T-helper 2 cell (primary cell): ENCODE data around the gene ATMIN.

Source experiments
- DNase-seq, 5 experiments: peaks; one replicate each; pipeline versions ENCODE4 v3.0.0 to v3.0.0-alpha.2; 2012 to 2022

Gene ATMIN

DNA sequence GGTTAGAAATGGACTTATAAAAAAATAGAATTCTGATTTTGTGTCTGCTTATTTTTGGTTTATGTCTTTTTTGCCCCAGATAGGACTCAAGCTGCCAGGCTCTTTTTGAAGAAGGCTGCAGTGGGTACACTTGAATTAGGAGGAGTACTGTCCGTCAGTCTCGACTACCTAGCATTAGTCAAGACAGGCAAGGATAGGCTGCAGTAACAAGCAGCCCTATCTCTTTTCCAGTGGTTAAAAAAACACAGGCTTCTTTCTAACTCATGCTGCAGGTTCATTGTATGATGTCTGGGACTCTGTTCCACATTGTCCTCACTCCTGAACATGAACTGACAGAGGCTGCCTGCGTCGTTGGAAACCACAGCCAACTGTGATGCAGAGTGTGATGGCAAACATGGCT is 33.4 kb downstream of the ATMIN start:
- no peak for DNase-seq

DNA sequence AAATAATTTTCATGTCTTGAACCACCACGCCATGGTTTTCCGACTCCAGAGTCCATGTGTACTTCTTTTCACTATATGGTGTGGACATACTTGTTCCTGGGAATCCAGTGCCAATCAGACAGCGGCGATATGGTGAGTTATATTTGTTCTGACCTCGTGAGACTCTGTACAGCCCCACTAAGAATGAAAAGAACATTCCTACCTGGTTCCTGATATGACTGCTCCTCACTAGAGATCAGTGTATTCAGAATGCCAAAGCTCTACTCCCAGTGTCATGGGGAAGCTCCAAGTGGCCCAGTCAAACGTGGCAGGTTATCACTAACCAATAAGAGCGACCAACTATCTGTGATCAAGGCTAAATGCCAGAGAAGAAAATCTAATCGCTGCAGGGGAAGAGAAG is 35.3 kb downstream of the ATMIN start:
- DNase-seq, result no peak

DNA sequence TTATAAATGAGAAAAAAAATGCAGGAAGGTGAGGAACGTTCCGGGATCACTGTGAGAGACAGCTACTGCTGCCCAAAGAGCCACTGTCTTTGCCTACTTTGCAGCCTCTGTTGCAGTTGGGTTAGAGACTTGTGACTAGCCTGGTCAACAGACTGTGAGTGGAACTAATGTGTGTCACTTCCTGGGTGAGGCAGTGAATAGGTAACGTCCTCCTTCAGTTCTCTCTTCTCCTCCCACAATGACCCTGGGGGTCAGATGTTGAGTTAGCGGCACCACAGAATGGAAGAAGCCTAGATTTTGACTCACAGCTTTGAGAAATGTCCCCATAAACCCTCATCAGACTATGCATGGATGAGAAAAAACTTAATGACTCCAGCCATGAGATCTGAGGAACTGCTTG is 36.2 kb downstream of the ATMIN start:
- no peak for DNase-seq

DNA sequence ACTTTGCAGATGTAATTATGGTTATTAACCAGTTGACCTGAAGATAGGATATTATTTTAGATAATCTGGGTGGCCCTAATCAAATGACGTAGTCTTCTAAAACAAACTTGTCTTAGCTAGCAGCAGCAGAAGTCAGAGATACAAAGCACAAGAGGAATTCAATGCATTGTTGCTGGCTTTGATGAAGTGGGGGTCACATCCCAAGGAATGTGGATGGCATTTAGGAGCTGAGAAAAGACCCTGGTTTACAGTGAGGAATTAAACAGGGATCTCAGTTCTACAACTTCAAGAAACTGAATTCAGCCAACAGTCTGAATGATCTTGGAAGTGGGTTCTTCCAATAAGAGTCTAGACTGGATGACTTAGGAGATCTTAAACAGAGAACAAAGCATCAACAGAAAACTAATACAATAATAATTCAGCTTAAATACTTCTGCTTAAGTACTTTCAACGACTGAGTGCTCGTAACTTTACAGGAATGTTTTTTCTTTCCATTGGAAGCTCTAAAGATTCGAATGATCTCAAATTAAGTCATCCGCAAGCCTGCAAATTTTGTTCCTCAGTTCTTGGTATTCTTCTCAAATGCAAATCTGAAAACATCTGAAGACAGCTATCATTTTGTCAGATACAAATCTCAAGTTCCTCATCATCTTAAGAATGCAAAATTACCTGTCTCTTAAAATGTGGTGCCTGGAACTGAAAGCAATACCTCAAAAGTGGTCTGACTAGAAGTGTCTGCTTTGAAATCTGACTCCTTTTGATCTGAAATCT is 38.1 kb downstream of the ATMIN start:
- peak in 1 of 5 experiments; percentile 41 for DNase-seq

DNA sequence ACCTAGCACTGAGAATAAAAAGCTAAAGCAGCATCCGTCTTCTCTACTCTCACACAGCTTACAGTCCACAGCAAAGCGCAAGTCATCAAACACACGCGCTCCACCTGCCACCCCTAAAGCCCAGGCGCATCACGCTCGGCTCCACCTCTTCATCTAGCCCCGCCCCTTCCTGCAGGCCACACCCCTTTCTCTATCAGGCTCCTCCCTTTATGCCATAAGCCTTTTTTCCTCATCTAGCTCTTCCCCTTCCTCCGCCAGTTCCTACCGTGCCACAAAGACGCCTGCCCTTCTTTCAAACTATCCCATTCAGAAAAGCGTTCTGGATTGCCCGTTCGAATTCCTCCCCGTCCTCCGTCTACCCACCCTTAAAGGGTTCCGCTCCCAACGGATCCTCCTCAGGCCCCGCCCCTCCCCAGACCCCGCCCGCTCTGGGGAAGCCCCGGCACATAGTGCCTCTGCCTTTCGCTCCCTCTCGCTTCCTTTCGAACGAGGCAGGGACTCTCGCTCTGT is 41.0 kb downstream of the ATMIN start:
- peak; percentile 88 to 93 (median 89) for DNase-seq

DNA sequence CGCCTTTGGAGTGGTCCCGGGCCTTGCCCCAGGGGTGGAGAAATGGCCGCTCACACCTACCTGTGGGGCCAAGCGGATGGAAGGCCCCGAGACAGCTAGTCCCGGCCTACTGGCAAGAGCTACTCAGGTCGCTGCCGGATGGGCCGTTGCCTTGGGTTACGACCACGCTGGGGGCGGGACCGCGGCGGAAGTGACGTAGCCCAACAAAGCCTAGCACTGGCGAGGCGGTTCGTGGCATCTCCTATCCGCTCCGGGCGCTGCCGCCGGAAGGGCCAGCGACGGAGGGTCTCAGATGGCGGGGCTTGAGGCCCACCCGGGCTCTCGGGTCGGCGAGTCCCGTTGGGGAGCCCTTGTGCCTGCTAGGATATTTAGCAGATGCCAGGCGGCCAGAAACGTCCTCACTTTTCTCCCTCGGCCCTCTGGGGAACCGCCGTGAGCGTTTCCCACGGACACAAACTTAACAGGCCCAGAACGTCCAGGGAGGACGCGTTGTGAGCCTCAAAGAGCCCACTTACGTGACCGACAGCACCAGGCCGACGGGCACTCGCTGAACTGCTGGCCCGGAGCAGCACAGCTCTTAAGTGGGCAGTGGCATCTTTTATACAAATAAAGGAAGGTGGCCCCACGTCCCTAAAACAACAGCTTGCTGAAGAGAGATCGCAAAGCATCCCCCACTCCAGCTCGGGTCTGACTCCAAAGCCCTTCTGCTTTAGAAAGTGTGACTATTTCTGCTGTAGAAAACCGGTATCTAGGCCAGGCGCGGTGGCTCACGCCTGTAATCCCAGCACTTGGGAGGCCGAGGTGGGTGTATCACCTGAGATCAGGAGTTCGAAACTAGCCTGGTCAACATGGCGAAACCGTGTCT is 41.7 kb downstream of the ATMIN start, which contains the start of gene C16orf46:
TSS of gene C16orf46 (minus strand) at position 163 of the 865 bp plus-strand sequence. CDS start 13,283 bp downstream, outside the sequence.
- DNase-seq, result peak; percentile 89 to 97 (median 94)

DNA sequence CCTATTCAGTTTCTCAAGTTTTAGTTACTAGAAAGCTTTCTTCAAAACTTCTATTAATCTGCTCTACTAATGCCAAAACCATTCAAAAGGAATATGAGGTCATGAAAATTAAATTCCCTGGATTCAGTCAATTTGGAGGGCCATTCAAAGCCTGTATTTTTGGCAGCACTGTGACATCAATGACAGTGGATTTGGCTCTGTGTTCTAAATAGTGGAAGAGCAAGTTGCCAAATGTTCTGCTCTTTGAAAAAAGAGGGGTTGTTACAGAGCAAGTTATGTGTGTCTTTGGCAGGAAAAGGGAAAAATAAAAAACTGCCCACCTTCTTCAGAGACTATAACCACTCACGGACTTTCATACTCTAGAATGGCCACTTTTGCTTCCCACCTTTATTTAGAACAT is 44.6 kb downstream of the ATMIN start:
- no peak for DNase-seq

DNA sequence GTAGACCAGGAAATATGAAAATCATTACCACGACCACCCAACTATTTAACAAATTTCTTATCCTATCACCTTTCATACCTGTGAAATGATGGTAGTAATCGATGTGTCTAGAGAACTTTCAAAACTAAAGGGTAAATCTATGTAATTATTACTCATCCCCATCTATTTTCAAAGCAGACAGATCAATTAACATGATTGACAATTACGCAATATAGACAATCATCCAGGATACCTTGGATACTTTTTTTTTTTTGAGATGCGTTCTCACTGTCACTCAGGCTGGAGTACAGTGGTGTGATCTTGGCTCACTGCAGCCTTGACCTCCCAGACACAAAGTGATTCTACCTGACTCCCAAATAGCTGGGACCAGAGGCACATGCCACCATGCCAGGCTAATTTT is 45.4 kb downstream of the ATMIN start:
- DNase-seq, result no peak

DNA sequence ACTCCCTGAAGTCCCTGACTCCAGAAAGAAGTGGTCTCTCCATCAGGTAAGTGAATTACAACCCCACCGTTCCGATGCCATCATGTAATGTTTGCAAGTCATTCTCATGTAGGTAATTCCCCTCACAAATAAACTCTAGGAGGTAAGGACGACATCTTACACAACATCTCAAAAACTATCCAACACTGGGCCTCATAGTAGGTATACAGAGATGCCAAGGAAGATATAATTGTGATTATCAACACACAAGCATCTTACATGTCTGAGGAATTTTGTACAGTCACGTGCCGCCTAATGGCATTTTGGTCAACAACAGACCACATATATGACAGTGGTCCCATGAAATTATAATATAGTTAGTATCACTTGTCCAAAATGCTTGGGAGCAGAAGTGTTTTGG is 53.2 kb downstream of the ATMIN start:
- DNase-seq, result no peak

DNA sequence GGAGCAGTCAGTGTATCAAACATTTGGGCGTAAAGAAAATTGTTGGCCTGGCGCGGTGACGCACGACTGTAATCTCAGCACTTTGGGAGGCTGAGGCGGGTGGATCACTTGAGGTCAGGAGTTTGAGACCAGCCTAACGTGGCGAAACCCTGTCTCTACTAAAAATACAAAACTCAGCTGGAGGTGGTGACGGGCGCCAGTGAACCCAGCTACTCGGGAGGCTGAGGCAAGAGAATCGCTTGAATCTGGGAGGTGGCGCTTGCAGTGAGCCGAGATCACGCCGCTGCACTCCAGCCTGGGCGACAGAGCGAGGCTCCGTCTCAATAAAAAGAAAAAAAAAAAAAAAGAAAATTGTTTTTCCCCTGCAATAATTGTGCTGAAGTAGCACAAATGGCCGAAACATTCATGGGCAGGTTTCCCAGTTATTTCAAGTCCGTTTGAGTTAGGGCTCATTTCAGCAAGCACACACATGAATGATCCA is 59.2 kb downstream of the ATMIN start:
- DNase-seq, result no peak

DNA sequence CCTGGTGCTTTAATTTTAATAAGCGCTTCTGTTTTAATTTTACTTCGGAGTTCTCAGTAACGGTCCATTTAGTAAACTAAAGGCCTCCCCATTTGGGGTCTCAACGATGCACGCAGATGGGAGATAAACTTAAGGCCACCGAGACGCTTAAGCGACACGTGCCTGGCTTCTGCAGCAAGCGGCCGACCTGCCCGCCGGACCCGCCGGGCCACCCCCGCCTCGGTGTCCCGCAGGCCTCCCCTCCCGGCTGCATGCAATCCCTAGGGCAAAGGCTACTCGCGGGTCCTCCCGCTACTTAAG is 60.0 kb downstream of the ATMIN start:
- DNase-seq, result no peak

DNA sequence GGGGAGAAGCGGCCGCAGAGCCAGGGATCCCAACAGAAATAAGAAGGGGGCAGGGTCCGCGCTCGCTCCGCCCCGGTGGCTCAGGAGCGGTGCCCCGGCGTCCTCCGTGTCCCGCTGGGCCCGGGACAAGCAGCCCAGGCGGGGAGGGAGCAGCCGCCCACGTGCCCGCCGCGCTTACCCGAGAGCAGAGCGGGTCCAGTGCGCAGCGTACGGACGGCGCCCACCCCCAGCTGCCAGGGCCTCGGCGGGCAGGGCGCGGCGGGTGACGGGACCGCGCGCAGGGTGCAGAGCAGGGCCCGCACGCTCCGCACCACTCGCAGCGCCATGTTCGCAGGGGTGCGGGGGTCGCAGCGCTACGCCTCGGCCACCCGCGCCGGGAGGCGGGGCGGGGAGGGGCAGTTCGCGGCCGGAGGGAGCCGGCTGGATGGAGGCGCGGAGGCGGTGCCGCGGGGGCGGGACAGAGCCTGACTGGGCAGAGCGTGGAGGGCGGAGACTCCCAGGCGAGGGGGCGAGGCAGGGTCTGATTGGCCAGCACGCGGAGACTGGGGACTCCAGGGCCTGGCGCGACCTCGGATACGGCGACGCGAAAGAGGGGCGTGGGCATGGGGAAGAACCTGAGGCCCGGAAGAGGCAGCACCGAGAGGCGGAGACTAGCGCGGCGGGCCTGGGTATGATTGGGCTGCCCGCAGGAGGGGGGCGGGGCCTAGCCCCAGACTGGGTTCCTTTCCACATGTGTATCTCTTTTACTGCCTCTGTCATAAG is 60.5 kb downstream of the ATMIN start, which contains the start of gene GCSH:
TSS of gene GCSH (minus strand) at position 443 of the 762 bp plus-strand sequence. CDS start at position 326, 117 bp downstream.
- DNase-seq, result peak; percentile 97 to 100 (median 97)

DNA sequence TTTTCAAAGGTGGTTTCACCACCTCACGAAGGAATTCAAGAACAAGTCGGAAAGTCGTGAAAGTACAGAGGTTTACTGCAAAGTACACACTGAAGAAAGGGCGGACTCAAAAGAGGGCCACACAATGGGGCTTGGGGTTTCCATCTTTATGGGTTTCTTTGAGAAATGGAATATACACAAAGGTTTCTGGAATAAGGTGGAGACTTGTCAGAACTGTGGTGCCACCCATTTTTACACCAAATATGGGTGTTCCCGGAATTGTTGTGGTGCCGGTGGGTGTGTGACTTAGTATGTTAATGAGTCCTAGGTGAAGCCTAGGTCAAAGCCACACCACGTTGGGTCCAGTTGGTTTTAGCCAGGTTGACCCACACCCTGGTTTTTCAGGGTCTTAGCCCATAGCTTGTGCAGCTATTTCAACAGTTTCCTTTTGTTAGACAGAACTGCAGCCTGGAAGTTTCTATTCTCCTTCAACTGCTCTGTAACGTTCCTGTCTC is 61.1 kb downstream of the ATMIN start:
- no peak for DNase-seq
